LNCaP clone FGC (cell line): ENCODE data around the gene GARIN5A.
A peak's percentile ranks its signal among the peaks of the same experiment; 100 is the strongest.

ENCODE experiments used
- DNase-seq: peaks from one replicate; pipeline ENCODE4 v3.0.0-alpha.2; 2011; ENCODE audit warnings: low read depth
- H3K4me3 ChIP-seq: 2 replicates; pipeline ENCODE4 v1.5.1; 2011; ENCODE audit warnings: mild to moderate bottlenecking, low read depth, low read length, control low read depth
- CTCF ChIP-seq: IDR thresholded peaks from 2 replicates; pipeline ENCODE4 v1.5.1; 2012; ENCODE audit warnings: mild to moderate bottlenecking; ENCODE audit not compliant: control insufficient read depth, insufficient read depth; ENCODE audit errors: extremely low read depth

Gene GARIN5A

GRCh38 chr19:50493171-50493570 is 16.5 kb upstream of the GARIN5A start:
- TF ChIP-seq CTCF, result no peak
- no peak for DNase-seq
- H3K4me3 ChIP-seq, result no peak overlapping the region

- TF ChIP-seq CTCF, result no peak
- H3K4me3 ChIP-seq, result no peak overlapping the region
- DNase-seq, result peak; percentile 11
These were observed 15.8 kb upstream of the GARIN5A start for GRCh38 chr19:50492303-50493052.

DNA sequence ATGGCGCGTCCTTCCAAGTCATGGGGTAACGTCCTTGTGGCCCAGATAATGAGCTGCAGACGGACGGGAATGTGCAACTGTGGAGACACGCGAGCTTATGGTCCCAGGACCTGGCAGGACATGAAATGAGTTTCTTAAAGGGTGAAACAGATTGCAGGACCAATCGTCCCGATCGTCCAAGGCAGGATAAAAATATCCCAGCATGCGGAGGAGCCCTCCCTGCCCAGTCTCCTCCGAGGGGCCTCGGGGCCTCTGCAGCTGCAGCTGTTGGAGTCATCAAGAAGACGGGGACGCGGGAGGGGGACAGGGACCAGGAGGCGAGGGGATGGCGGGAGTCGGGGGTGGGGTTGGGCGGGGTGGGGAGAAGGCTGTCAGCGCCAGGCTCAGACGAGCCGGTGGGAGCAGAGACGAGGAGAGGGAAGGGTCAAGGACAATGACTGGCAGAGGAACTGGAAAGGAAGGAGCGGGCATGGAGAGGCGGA is 14.4 kb upstream of the GARIN5A start:
- H3K4me3 ChIP-seq, result no peak overlapping the region
- DNase-seq, result no peak
- TF ChIP-seq CTCF, result no peak

- no peak for DNase-seq
- H3K4me3 ChIP-seq, result no peak overlapping the region
- no peak for TF ChIP-seq CTCF
These were observed 13.8 kb upstream of the GARIN5A start for GRCh38 chr19:50490411-50490811.

- TF ChIP-seq CTCF, result no peak
- no peak for DNase-seq
- H3K4me3 ChIP-seq, result no peak overlapping the region
These were observed 12.9 kb upstream of the GARIN5A start for GRCh38 chr19:50489461-50490011.

- TF ChIP-seq CTCF, result no peak
- DNase-seq, result no peak
- no peak overlapping the region for H3K4me3 ChIP-seq
These were observed 11.9 kb upstream of the GARIN5A start for GRCh38 chr19:50488389-50489194.
